ENCODE measurements around the gene PFDN2. TPM values are rescaled to one million over a fixed set of nuclear protein-coding genes. Genes with fewer than 3 reads are reported as not detected.

Gene PFDN2
- total RNA-seq, 5 donors from 2014 or later (not counting 1 experiment from before 2014, with no cell fraction given), result 32.4 to 48.3 (median 42.1) TPM

- Mint-ChIP-seq H3K27me3 (no peaks in the 10 kb centered on the region), H3K36me3 (peaks cover 9% of the 10 kb centered on the region), H3K9me3 (no peaks in the 10 kb centered on the region), H3K27ac (peak overlapping the region; percentile 99), H3K4me3 (peak overlapping the region in 2 of 3 donors; percentile 24 to 100), H3K4me1 (peaks cover 48 to 63% (median 49%) of the 10 kb centered on the region in 3 donors)
- DNase-seq, result no peak
- ChIA-PET POLR2A (interaction anchor here (0.6 to 1.6 kb wide), 7 partner anchors 11 to 390 kb away, joined by 3 to 10 read pairs (median 4); partner anchors contain the start of gene F11R (in 1 of the 2)), CTCF (interaction anchor here (0.6 to 3.0 kb wide), 11 partner anchors 26 to 84 kb away, joined by 3 to 20 read pairs (median 6); partner anchors contain the start of genes KLHDC9 (in 2 of the 2), DEDD (in 1 of the 2) and USF1 (in 1 of the 2))
- WGBS (ENCODE audit: insufficient coverage), result no CpG with 5 or more reads among the region's 4 CpGs
- ATAC-seq (replicated peaks in 1 of 4), result no peak
- H3K4me1 ChIP-seq (ENCODE audit: control insufficient read depth in 1 of 2, extremely low read depth in 1 of 2, insufficient read depth in 2 of 2, low read length in 2 of 2), result peaks cover 25 to 52% of the 10 kb centered on the region in 2 experiments
- no peaks in the 10 kb centered on the region for H3K9me3 ChIP-seq
- H3K4me3 ChIP-seq (ENCODE audit: control insufficient read depth in 1 of 2, extremely low read depth in 1 of 2, low read length in 1 of 2), result no peak overlapping the region
- H3K27ac ChIP-seq (ENCODE audit: low read length), result peak overlapping the region; percentile 93
- peaks cover 0 to 13% of the 10 kb centered on the region in 2 donors for H3K36me3 ChIP-seq (ENCODE audit: control insufficient read depth in 2 of 2, extremely low read depth in 1 of 2, insufficient read depth in 1 of 2, low read length in 1 of 2)
- no peaks in the 10 kb centered on the region for H3K27me3 ChIP-seq (replicated peaks in 1 of 2; ENCODE audit: control insufficient read depth in 2 of 2, extremely low read depth in 1 of 2, insufficient read depth in 2 of 2, low read length in 1 of 2)
Measured at GRCh38 chr1:161070761-161071160, 47.1 kb downstream of the PFDN2 start.

GRCh38 chr1:161069731-161070270 lies 48.0 kb downstream of the PFDN2 start, which contains the start of gene ARHGAP30:
Gene ARHGAP30, minus strand, starts transcription at chr1:161069891. Its CDS starts 267 bp downstream, at chr1:161069624.
- peak; percentile 81 to 88 (median 85) for ATAC-seq (replicated peaks in 1 of 4)
- peaks cover 9% of the 10 kb centered on the region for H3K36me3 Mint-ChIP-seq
- Histone ChIP-seq H3K4me3 (ENCODE audit: control insufficient read depth in 1 of 2, extremely low read depth in 1 of 2, low read length in 1 of 2) (peak within 1 kb of the TSS; percentile 84 to 97), H3K27ac (ENCODE audit: low read length) (peak within 1 kb of the TSS; percentile 93), H3K27me3 (replicated peaks in 1 of 2; ENCODE audit: control insufficient read depth in 2 of 2, extremely low read depth in 1 of 2, insufficient read depth in 2 of 2, low read length in 1 of 2) (no peaks in the 10 kb centered on the region), H3K36me3 (ENCODE audit: control insufficient read depth in 2 of 2, extremely low read depth in 1 of 2, insufficient read depth in 1 of 2, low read length in 1 of 2) (peaks cover 0 to 15% of the 10 kb centered on the region in 2 donors), H3K9me3 (no peaks in the 10 kb centered on the region), H3K4me1 (ENCODE audit: control insufficient read depth in 1 of 2, extremely low read depth in 1 of 2, insufficient read depth in 2 of 2, low read length in 2 of 2) (peaks cover 31 to 61% of the 10 kb centered on the region in 2 experiments)
- peak within 1 kb of the TSS; percentile 99 for H3K27ac Mint-ChIP-seq
- peak; percentile 71 to 92 (median 83) for DNase-seq
- WGBS (ENCODE audit: insufficient coverage), result 0% methylated on average over 6 of the region's 9 CpGs
- no peaks in the 10 kb centered on the region for H3K27me3 Mint-ChIP-seq
- CTCF ChIA-PET, result interaction anchor here (0.6 to 3.0 kb wide), 13 partner anchors 25 to 156 kb away, joined by 3 to 20 read pairs (median 6); partner anchors contain the start of genes TSTD1 (in 2 of the 2), DEDD (in 1 of the 2), KLHDC9 (in 1 of the 2) and TOMM40L (in 1 of the 2)
- POLR2A ChIA-PET, result interaction anchor here (0.7 to 1.7 kb wide), 8 partner anchors 10 to 882 kb away, joined by 3 to 7 read pairs (median 4); partner anchors contain the start of genes F11R (in 1 of the 2), NIT1 (in 1 of the 2), PFDN2 (in 1 of the 2) and USF1 (in 1 of the 2)
- H3K4me1 Mint-ChIP-seq, result peaks cover 56 to 72% (median 58%) of the 10 kb centered on the region in 3 donors
- H3K4me3 Mint-ChIP-seq, result peak within 1 kb of the TSS; percentile 99 to 100 (median 100)
- no peaks in the 10 kb centered on the region for H3K9me3 Mint-ChIP-seq

- no peaks in the 10 kb centered on the region for H3K9me3 ChIP-seq
- Mint-ChIP-seq H3K27ac (peak overlapping the region; percentile 99), H3K4me1 (peaks cover 60 to 78% (median 63%) of the 10 kb centered on the region in 3 donors), H3K27me3 (no peaks in the 10 kb centered on the region), H3K9me3 (no peaks in the 10 kb centered on the region), H3K36me3 (peaks cover 13% of the 10 kb centered on the region), H3K4me3 (peak overlapping the region; percentile 99 to 100 (median 100))
- ChIA-PET CTCF (interaction anchor here (0.6 to 3.0 kb wide), 18 partner anchors 23 to 156 kb away, joined by 3 to 21 read pairs (median 7); partner anchors contain the start of genes DEDD (in 1 of the 2), KLHDC9 (in 1 of the 2), TOMM40L (in 1 of the 2) and TSTD1 (in 1 of the 2)), POLR2A (interaction anchor here (0.6 to 1.7 kb wide), 11 partner anchors 22 to 881 kb away, joined by 3 to 10 read pairs (median 5); partner anchors contain the start of genes F11R (in 2 of the 2), USF1 (in 2 of the 2), CD48 (in 1 of the 2) and NIT1 (in 1 of the 2))
- H3K27me3 ChIP-seq (replicated peaks in 1 of 2; ENCODE audit: control insufficient read depth in 2 of 2, extremely low read depth in 1 of 2, insufficient read depth in 2 of 2, low read length in 1 of 2), result no peaks in the 10 kb centered on the region
- peak in 2 of 4 experiments; percentile 11 to 15 for ATAC-seq (replicated peaks in 1 of 4)
- 0% methylated on average over 9 of the region's 9 CpGs for WGBS (ENCODE audit: insufficient coverage)
- peak overlapping the region; percentile 93 for H3K27ac ChIP-seq (ENCODE audit: low read length)
- peaks cover 0 to 17% of the 10 kb centered on the region in 2 donors for H3K36me3 ChIP-seq (ENCODE audit: control insufficient read depth in 2 of 2, extremely low read depth in 1 of 2, insufficient read depth in 1 of 2, low read length in 1 of 2)
- peak in 8 of 35 experiments; percentile 4 to 32 (median 16) for DNase-seq
- peaks cover 34 to 67% of the 10 kb centered on the region in 2 experiments for H3K4me1 ChIP-seq (ENCODE audit: control insufficient read depth in 1 of 2, extremely low read depth in 1 of 2, insufficient read depth in 2 of 2, low read length in 2 of 2)
- peak overlapping the region; percentile 84 to 97 for H3K4me3 ChIP-seq (ENCODE audit: control insufficient read depth in 1 of 2, extremely low read depth in 1 of 2, low read length in 1 of 2)
Measured at GRCh38 chr1:161069241-161069640, 48.6 kb downstream of the PFDN2 start.

- Histone ChIP-seq H3K4me1 (ENCODE audit: control insufficient read depth in 1 of 2, extremely low read depth in 1 of 2, insufficient read depth in 2 of 2, low read length in 2 of 2) (peaks cover 39 to 74% of the 10 kb centered on the region in 2 experiments), H3K4me3 (ENCODE audit: control insufficient read depth in 1 of 2, extremely low read depth in 1 of 2, low read length in 1 of 2) (peak overlapping the region; percentile 84 to 97), H3K9me3 (no peaks in the 10 kb centered on the region), H3K27ac (ENCODE audit: low read length) (peak overlapping the region; percentile 93), H3K27me3 (replicated peaks in 1 of 2; ENCODE audit: control insufficient read depth in 2 of 2, extremely low read depth in 1 of 2, insufficient read depth in 2 of 2, low read length in 1 of 2) (no peaks in the 10 kb centered on the region), H3K36me3 (ENCODE audit: control insufficient read depth in 2 of 2, extremely low read depth in 1 of 2, insufficient read depth in 1 of 2, low read length in 1 of 2) (peaks cover 0 to 24% of the 10 kb centered on the region in 2 donors)
- POLR2A ChIA-PET, result interaction anchor here (0.5 to 1.7 kb wide), 12 partner anchors 22 to 357 kb away, joined by 3 to 10 read pairs (median 4); partner anchors contain the start of genes USF1 (in 2 of the 2), CD48 (in 1 of the 2), F11R (in 1 of the 2) and NIT1 (in 1 of the 2)
- H3K27me3 Mint-ChIP-seq, result no peaks in the 10 kb centered on the region
- no peaks in the 10 kb centered on the region for H3K9me3 Mint-ChIP-seq
- H3K36me3 Mint-ChIP-seq, result peaks cover 19% of the 10 kb centered on the region
- H3K4me1 Mint-ChIP-seq, result peaks cover 67 to 84% (median 70%) of the 10 kb centered on the region in 3 donors
- peak overlapping the region; percentile 99 to 100 (median 100) for H3K4me3 Mint-ChIP-seq
- CTCF ChIA-PET, result interaction anchor here (0.5 to 2.3 kb wide), 17 partner anchors 22 to 692 kb away, joined by 3 to 21 read pairs (median 5); partner anchors contain the start of genes DEDD (in 1 of the 2), F11R (in 1 of the 2), TSTD1 (in 1 of the 2) and UFC1 (in 1 of the 2)
- DNase-seq, result peak; percentile 65 to 91 (median 79)
- WGBS (ENCODE audit: insufficient coverage), result under 1% methylated on average over 5 of the region's 10 CpGs
- peak; percentile 72 to 82 (median 76) for ATAC-seq (replicated peaks in 1 of 4)
- H3K27ac Mint-ChIP-seq, result peak overlapping the region; percentile 99
Measured at GRCh38 chr1:161068306-161069234, 49.3 kb downstream of the PFDN2 start.

- POLR2A ChIA-PET, result interaction anchor here in 1 of 2 donors (0.5 kb wide), 1 partner anchor 50 kb away, joined by 4 read pairs; no protein-coding TSS in a partner anchor
- H3K27ac Mint-ChIP-seq, result peak overlapping the region; percentile 87 to 99
- no peaks in the 10 kb centered on the region for H3K27me3 Mint-ChIP-seq
- Histone ChIP-seq H3K9me3 (no peaks in the 10 kb centered on the region), H3K27ac (ENCODE audit: low read length) (peak overlapping the region; percentile 93), H3K4me3 (ENCODE audit: control insufficient read depth in 1 of 2, extremely low read depth in 1 of 2, low read length in 1 of 2) (peak overlapping the region; percentile 38 to 84), H3K27me3 (replicated peaks in 1 of 2; ENCODE audit: control insufficient read depth in 2 of 2, extremely low read depth in 1 of 2, insufficient read depth in 2 of 2, low read length in 1 of 2) (no peaks in the 10 kb centered on the region), H3K4me1 (ENCODE audit: control insufficient read depth in 1 of 2, extremely low read depth in 1 of 2, insufficient read depth in 2 of 2, low read length in 2 of 2) (peaks cover 42 to 81% of the 10 kb centered on the region in 2 experiments), H3K36me3 (ENCODE audit: control insufficient read depth in 2 of 2, extremely low read depth in 1 of 2, insufficient read depth in 1 of 2, low read length in 1 of 2) (peaks cover 0 to 37% of the 10 kb centered on the region in 2 donors)
- peak in 2 of 35 experiments; percentile 27 to 38 for DNase-seq
- peaks cover 79 to 91% (median 79%) of the 10 kb centered on the region in 3 donors for H3K4me1 Mint-ChIP-seq
- 26% methylated on average over 3 of the region's 3 CpGs for WGBS (ENCODE audit: insufficient coverage)
- CTCF ChIA-PET, result interaction anchor here (0.5 to 1.4 kb wide), 4 partner anchors 21 to 73 kb away, joined by 3 to 7 read pairs (median 4); partner anchors contain the start of gene USF1 (in 1 of the 2)
- no peak for ATAC-seq (replicated peaks in 1 of 4)
- H3K4me3 Mint-ChIP-seq, result peak overlapping the region; percentile 99 to 100 (median 100)
- H3K9me3 Mint-ChIP-seq, result no peaks in the 10 kb centered on the region
- H3K36me3 Mint-ChIP-seq, result peaks cover 29% of the 10 kb centered on the region
Measured at GRCh38 chr1:161066694-161067093, 51.1 kb downstream of the PFDN2 start.

Measured in T-cell (primary cell).